ENCODE data around the gene IGFBP6.
A peak's percentile ranks its signal among the peaks of the same experiment; 100 is the strongest.

The IGFBP6 gene

GRCh38 chr12:53049571-53050318, 47.7 kb upstream of the IGFBP6 start, which contains the start of gene TNS2 (continued):
- TF ChIP-seq ZBTB1 (tag by site-specific recombination; IDR thresholded peaks at IDR 0.05), result no peak
- no peak for TF ChIP-seq OVOL3 (tag by site-specific recombination; IDR thresholded peaks at IDR 0.05)
- TF ChIP-seq ZNF221 (tag by site-specific recombination; IDR thresholded peaks at IDR 0.05; ENCODE audit: borderline replicate concordance), result no peak
- no peak for TF ChIP-seq ZNF354C (tag by site-specific recombination; IDR thresholded peaks at IDR 0.05; ENCODE audit: borderline replicate concordance, low read depth)
- no peak for TF ChIP-seq ZNF174 (tag by site-specific recombination; IDR thresholded peaks at IDR 0.05)
- no peak for TF ChIP-seq HOXD13 (CRISPR knock-in tag; IDR thresholded peaks at IDR 0.05; ENCODE audit: borderline replicate concordance)
- TF ChIP-seq ZNF394 (tag by site-specific recombination; IDR thresholded peaks at IDR 0.05; ENCODE audit: borderline replicate concordance), result peak; percentile 73; the same call in 1 of the 2 replicates
- TF ChIP-seq ZNF138 (tag by site-specific recombination; IDR thresholded peaks at IDR 0.05; ENCODE audit: borderline replicate concordance), result no peak
- TF ChIP-seq ZNF211 (tag by site-specific recombination; IDR thresholded peaks at IDR 0.05; ENCODE audit: low read depth), result no peak
- TF ChIP-seq TRIM28 (IDR thresholded peaks at IDR 0.05; ENCODE audit: borderline replicate concordance, low read length), result no peak
- 0 out of 2 replicates have a peak, but pooled peaks have one; percentile 19 for TF ChIP-seq ZNF335 (tag by site-specific recombination; conservative IDR thresholded peaks at IDR 0.05)
- no peak for TF ChIP-seq ZFP41 (tag by site-specific recombination; IDR thresholded peaks at IDR 0.05; ENCODE audit: borderline replicate concordance)
- no peak for TF ChIP-seq ZNF274 (IDR thresholded peaks at IDR 0.05; ENCODE audit: low read length)
- TF ChIP-seq ZNF274 (tag by site-specific recombination; IDR thresholded peaks at IDR 0.05; ENCODE audit: borderline replicate concordance), result no peak
- no peak for TF ChIP-seq ZNF510 (tag by site-specific recombination; IDR thresholded peaks at IDR 0.05; ENCODE audit: insufficient replicate concordance)
- no peak for TF ChIP-seq ZNF580 (tag by site-specific recombination; IDR thresholded peaks at IDR 0.05)
- no peak for TF ChIP-seq ZNF302 (tag by site-specific recombination; IDR thresholded peaks at IDR 0.05; ENCODE audit: low read depth)
- TF ChIP-seq ZNF521 (tag by site-specific recombination; IDR thresholded peaks at IDR 0.05), result no peak
- no peak for TF ChIP-seq ZNF214 (tag by site-specific recombination; IDR thresholded peaks at IDR 0.05; ENCODE audit: borderline replicate concordance)
- 0 out of 2 replicates have a peak, but pooled peaks have one; percentile 23 for TF ChIP-seq ZNF18 (tag by site-specific recombination; IDR thresholded peaks at IDR 0.05)
- TF ChIP-seq ZNF132 (tag by site-specific recombination; IDR thresholded peaks at IDR 0.05; ENCODE audit: borderline replicate concordance), result no peak
- no peak for TF ChIP-seq HOXA7 (CRISPR knock-in tag; IDR thresholded peaks at IDR 0.05; ENCODE audit: borderline replicate concordance)
- TF ChIP-seq ZBTB20 (tag by site-specific recombination; IDR thresholded peaks at IDR 0.05), result peak; percentile 76
- TF ChIP-seq ZNF76 (tag by site-specific recombination; IDR thresholded peaks at IDR 0.05; ENCODE audit: borderline replicate concordance, low read depth), result no peak; the same call in 1 of the 2 replicates
- no peak for TF ChIP-seq ZNF571 (tag by site-specific recombination; IDR thresholded peaks at IDR 0.05)
- no peak for TF ChIP-seq SETDB1 (IDR thresholded peaks at IDR 0.05; ENCODE audit: insufficient read length, low read length)
- peak; percentile 22; the same call in 1 of the 2 replicates for TF ChIP-seq ZNF2 (tag by site-specific recombination; IDR thresholded peaks at IDR 0.05)
- peak; percentile 60 for TF ChIP-seq ZXDB (tag by site-specific recombination; IDR thresholded peaks at IDR 0.05)
- no peak for TF ChIP-seq FEZF1 (tag by site-specific recombination; IDR thresholded peaks at IDR 0.05)
- peak; percentile 87 for TF ChIP-seq ZBTB17 (tag by site-specific recombination; IDR thresholded peaks at IDR 0.05)
- TF ChIP-seq ZNF423 (tag by site-specific recombination; IDR thresholded peaks at IDR 0.05), result no peak
- peak; percentile 38 for TF ChIP-seq ZNF629 (tag by site-specific recombination; IDR thresholded peaks at IDR 0.05)
- no peak for TF ChIP-seq ZSCAN4 (tag by site-specific recombination; IDR thresholded peaks at IDR 0.05)
- TF ChIP-seq ZNF488 (tag by site-specific recombination; IDR thresholded peaks at IDR 0.05), result no peak
- TF ChIP-seq ZNF184 (tag by site-specific recombination; IDR thresholded peaks at IDR 0.05), result no peak
- no peak for TF ChIP-seq ZNF558 (tag by site-specific recombination; IDR thresholded peaks at IDR 0.05)
- no peak for TF ChIP-seq AEBP2 (tag by site-specific recombination; IDR thresholded peaks at IDR 0.05; ENCODE audit: borderline replicate concordance)

Data from HEK293 (cell line).